Mucosa of descending colon (tissue), 3 donors: Measurements from ENCODE around the gene L3MBTL3. TPM values are rescaled to one million over a fixed set of nuclear protein-coding genes. Genes with fewer than 3 reads are reported as not detected.

Experiments
- ATAC-seq: fragments of 200-7000 bp; cut with Tn5 transposase; one replicate; pipeline ENCODE4 v1.9.1; 2020; ENCODE audit warnings: mild to moderate bottlenecking, moderate library complexity
- DNase-seq, 3 donors: peaks; one replicate each; pipeline ENCODE4 v3.0.0-alpha.2; 2020
- H3K36me3 ChIP-seq: fragments of 200-600 bp; one replicate; pipeline ENCODE4 v1.8.0; 2021; ENCODE audit warnings: low read depth, mild to moderate bottlenecking
- H3K4me1 ChIP-seq: fragments of 200-600 bp; one replicate; pipeline ENCODE4 v1.8.0; 2021; ENCODE audit warnings: low read depth, mild to moderate bottlenecking
- H3K4me3 ChIP-seq: fragments of 200-600 bp; one replicate; pipeline ENCODE4 v1.8.0; 2021; ENCODE audit warnings: mild to moderate bottlenecking
- H3K9me3 ChIP-seq: fragments of 200-600 bp; one replicate; pipeline ENCODE4 v1.8.0; 2021; ENCODE audit warnings: mild to moderate bottlenecking
- intact Hi-C, 2 donors: fragments of 100-400 bp; cut with DNase I in 1 of 2; cut with micrococcal nuclease in 1 of 2; formaldehyde crosslinking; loops; one replicate each; pipeline versions ENCODE4 v1.11.0 to v1.11.1; 2022; cut with DNase I, micrococcal nuclease
- total RNA-seq, 3 donors: library from RNA; stranded (reverse); fragmentation: NEBNext Ultra II Directional in 2 of 3; extraction: Animal tissue kit (Norgen Biotek cat#: 25700) in 2 of 3; gene quantifications; one replicate each; pipeline versions ENCODE4 v1.2.1 to v1.2.4, GENCODE V29; 2021 to 2023
- TF ChIP-seq, protein P1 (sequence below): fragments of 200-600 bp; IDR thresholded peaks from one replicate; pipeline ENCODE4 v1.8.0; 2022; ENCODE audit warnings: antibody characterized with exemption, mild to moderate bottlenecking
- donor health status: DM: no; HTN: no; CAD: no; lungs with moderate emphysema.
- donor health status: DM: no; HTN: no; CAD: no.
- donor health status: DM: no; HTN: yes; CAD: no.

Gene L3MBTL3
- total RNA-seq, 3 donors from 2014 or later = 9.2 to 13.0 (median 11.1) TPM

DNA sequence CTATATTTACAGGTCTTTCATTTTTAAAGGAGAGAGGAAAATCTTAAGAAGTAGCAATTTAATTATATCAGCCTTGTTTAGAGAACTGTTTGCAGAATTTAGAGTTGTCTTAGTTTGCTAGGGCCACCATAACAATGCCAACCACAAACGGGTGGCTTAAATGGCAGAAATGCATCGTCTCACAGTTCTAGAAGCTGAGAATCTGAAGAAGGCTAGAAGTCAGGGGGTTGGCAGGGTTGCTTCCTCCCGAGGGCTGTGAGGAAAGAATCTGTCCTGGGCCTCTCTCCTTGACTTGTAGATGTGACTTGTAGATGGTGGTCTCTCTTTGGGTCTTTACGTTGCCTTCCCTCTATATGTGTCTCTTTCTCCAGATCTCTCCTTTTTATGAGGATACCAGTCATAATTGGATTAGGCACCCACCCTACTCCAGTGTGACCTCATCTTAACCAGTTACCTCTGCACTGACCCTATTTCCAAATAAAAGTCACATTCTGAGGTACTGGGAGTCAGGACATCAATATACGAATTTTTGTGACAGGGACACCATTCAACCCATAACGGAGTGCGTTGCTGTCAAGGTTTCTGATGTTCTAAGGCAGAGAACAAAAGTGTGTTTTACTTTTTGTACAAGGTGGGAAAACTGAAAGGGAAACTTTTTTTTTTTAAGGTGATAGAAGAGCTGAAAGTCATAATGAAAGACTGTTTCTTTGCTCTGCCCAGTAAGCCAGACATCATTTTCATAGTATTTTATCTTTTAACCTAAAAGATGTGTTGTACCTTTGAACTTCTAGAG lies 119.9 kb downstream of the L3MBTL3 start:
- H3K36me3 ChIP-seq = no peaks in the 10 kb centered on the region
- H3K4me3 ChIP-seq = no peak overlapping the region
- peaks cover 2% of the 10 kb centered on the region for H3K4me1 ChIP-seq
- H3K9me3 ChIP-seq = no peaks in the 10 kb centered on the region
- DNase-seq = no peak
- ATAC-seq = no peak
- TF ChIP-seq, protein P1, sequence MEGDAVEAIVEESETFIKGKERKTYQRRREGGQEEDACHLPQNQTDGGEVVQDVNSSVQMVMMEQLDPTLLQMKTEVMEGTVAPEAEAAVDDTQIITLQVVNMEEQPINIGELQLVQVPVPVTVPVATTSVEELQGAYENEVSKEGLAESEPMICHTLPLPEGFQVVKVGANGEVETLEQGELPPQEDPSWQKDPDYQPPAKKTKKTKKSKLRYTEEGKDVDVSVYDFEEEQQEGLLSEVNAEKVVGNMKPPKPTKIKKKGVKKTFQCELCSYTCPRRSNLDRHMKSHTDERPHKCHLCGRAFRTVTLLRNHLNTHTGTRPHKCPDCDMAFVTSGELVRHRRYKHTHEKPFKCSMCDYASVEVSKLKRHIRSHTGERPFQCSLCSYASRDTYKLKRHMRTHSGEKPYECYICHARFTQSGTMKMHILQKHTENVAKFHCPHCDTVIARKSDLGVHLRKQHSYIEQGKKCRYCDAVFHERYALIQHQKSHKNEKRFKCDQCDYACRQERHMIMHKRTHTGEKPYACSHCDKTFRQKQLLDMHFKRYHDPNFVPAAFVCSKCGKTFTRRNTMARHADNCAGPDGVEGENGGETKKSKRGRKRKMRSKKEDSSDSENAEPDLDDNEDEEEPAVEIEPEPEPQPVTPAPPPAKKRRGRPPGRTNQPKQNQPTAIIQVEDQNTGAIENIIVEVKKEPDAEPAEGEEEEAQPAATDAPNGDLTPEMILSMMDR = no peak
- intact Hi-C loops = no loop called here

DNA sequence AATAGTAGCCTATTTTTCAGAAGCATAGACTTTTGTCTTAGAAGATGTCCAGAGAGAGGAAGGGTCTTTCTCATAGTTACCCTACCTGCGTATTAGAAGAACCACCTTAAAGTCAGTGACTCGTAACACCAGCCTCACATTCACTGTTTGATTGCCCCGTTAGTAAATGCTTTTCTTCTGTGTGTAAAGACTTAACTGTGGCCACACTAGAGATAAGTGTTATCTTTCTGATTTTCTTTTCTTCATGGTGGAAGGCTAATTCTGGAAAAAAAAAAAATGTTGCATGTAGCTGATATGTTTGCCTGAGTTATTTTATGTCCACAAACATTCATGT lies 120.5 kb downstream of the L3MBTL3 start:
- Histone ChIP-seq H3K36me3 (no peaks in the 10 kb centered on the region), H3K4me3 (no peak overlapping the region), H3K9me3 (no peaks in the 10 kb centered on the region), H3K4me1 (no peaks in the 10 kb centered on the region)
- TF ChIP-seq, protein P1 = no peak
- no peak for ATAC-seq
- DNase-seq = no peak
- intact Hi-C loops = no loop called here

DNA sequence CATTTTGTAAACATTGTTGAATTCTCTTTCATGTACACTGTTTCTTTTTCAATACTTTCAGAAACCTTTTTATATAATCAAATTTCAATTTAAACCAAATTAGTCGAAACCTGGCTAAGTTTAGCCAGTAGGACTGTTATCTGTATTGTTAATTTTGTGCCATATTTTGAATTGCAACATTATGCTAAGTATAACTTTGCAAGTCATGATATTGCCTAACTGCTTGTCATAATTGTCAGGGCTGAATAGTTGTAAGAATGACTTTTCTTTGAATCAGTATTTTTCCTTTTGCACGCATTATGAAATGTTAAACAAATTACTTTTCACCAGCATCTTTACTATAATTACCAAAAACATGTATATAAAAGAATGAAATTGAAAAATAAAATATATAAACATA lies 121.7 kb downstream of the L3MBTL3 start:
- no peak for DNase-seq
- H3K4me3 ChIP-seq = no peak overlapping the region
- TF ChIP-seq, protein P1 = no peak
- intact Hi-C loops = no loop called here
- H3K4me1 ChIP-seq = no peaks in the 10 kb centered on the region
- no peaks in the 10 kb centered on the region for H3K36me3 ChIP-seq
- H3K9me3 ChIP-seq = no peaks in the 10 kb centered on the region
- ATAC-seq = no peak

DNA sequence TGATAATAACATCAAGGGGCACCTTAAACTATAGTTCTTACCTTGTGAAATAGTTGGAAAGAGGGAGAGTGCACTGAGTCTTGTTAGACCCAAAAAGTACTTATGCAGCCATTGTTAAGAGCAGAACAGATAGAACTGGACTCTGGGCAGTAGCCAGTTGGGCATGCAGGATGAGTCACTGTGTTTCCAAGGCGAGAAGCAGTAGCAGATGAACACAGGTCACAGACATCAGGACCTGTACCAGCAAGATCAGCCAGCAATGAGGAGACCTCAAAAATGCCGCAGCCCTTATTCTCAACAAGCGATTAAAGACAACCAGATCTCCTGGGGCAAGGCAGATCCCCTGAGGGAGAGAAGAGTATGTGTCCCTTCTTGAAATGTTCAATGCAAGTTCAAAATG lies 125.3 kb downstream of the L3MBTL3 start:
- H3K36me3 ChIP-seq = no peaks in the 10 kb centered on the region
- ATAC-seq = no peak
- TF ChIP-seq, protein P1 = no peak
- no peaks in the 10 kb centered on the region for H3K4me1 ChIP-seq
- DNase-seq = no peak
- H3K9me3 ChIP-seq = no peaks in the 10 kb centered on the region
- intact Hi-C loops = no loop called here
- no peak overlapping the region for H3K4me3 ChIP-seq

DNA sequence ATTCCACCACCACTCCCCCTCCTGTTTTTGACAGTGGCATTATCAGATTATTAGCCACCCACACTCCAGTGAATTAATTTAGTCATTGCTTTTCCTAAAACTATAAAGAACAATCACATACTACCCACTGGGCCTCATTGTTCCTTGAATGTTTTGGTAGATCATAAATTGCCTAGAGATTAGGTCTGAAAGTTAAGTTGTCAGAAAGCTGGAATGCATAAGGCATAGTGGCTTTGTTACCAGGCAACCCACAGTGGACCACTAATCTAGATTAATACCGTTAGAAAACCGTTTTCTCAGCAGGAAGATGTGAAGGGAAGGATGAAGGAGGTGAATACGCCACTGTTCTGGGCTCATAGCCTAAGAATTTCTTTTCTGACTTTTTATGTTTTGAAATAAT lies 128.7 kb downstream of the L3MBTL3 start:
- Histone ChIP-seq H3K9me3 (no peaks in the 10 kb centered on the region), H3K4me3 (no peak overlapping the region), H3K4me1 (no peaks in the 10 kb centered on the region), H3K36me3 (no peaks in the 10 kb centered on the region)
- TF ChIP-seq, protein P1 = no peak
- ATAC-seq (no peak), DNase-seq (no peak)
- intact Hi-C loops = no loop called here
